ENCODE results near the gene ZNF638.

- TF ChIP-seq CTCF (IDR thresholded peaks at IDR 0.05) (no peak), ZFX (IDR thresholded peaks at IDR 0.05; ENCODE audit: borderline replicate concordance) (no peak)
These were observed 144.9 kb downstream of the ZNF638 start for GRCh38 chr2:71476495-71476894.
